Endothelial cell of umbilical vein (primary cell): ENCODE measurements around the gene CDR2. TPM values are rescaled to one million over a fixed set of nuclear protein-coding genes. Genes with fewer than 3 reads are reported as not detected.

ENCODE experiments used
- BruUV-seq: library from RNA; stranded (reverse); fragments of 400-500 nt; replicated peaks from 2 replicates; lab custom pipeline; 2021; lab: Mats Ljungman, UMichigan
- CTCF ChIA-PET: fragments of 300-600, 350-600 bp; sonication (Branson Sonifier 250); formaldehyde crosslinking; loops from one replicate; lab custom pipeline; 2021; ENCODE audit warnings: antibody characterized with exemption, inconsistent platforms; lab: Charles Lee
- POLR2A ChIA-PET: fragments of 300-600, 350-600 bp; sonication (Branson Sonifier 250); formaldehyde crosslinking; loops from one replicate; lab custom pipeline; 2021; ENCODE audit warnings: antibody characterized with exemption, inconsistent platforms; lab: Charles Lee
- DNase-seq: peaks from one replicate; pipeline ENCODE4 v3.0.0-alpha.2; 2011; ENCODE audit warnings: low read depth, low spot score
- FAIRE-seq: peaks from 2 replicates; lab custom pipeline; 2011; peaks lifted over from hg19 to GRCh38; lab: Jason Lieb, UNC
- H2AFZ ChIP-seq: 2 replicates; pipeline ENCODE4 v1.6.0; 2012; ENCODE audit warnings: low read depth, low read length, control low read depth, inconsistent platforms
- H3K27ac ChIP-seq: 2 replicates; pipeline ENCODE4 v1.5.1; 2011; ENCODE audit warnings: low read depth, mild to moderate bottlenecking, control low read depth, low read length, moderate library complexity; ENCODE audit not compliant: insufficient read depth
- H3K27me3 ChIP-seq, 2 experiments: 2 replicates each; pipeline versions ENCODE4 v1.6.0 to v1.6.1; 2011; ENCODE audit warnings: low read length in 2 of 2, mixed read lengths in 1 of 2; ENCODE audit not compliant: control insufficient read depth in 2 of 2, insufficient read depth in 2 of 2
- H3K36me3 ChIP-seq, 2 experiments: 2 replicates in 1 of 2; 3 replicates in 1 of 2; pipeline ENCODE4 v1.5.1; 2011; ENCODE audit warnings: low read length in 2 of 2, mild to moderate bottlenecking in 1 of 2, moderate library complexity in 1 of 2; ENCODE audit not compliant: control insufficient read depth in 2 of 2, insufficient read depth in 2 of 2; ENCODE audit errors: extremely low read depth in 1 of 2
- H3K4me1 ChIP-seq: 3 replicates; pipeline ENCODE4 v1.5.1; 2011; ENCODE audit warnings: mild to moderate bottlenecking, low read length; ENCODE audit not compliant: control insufficient read depth, insufficient read depth; ENCODE audit errors: extremely low read depth
- H3K4me2 ChIP-seq: 2 replicates; pipeline ENCODE4 v1.6.1; 2011; ENCODE audit warnings: low read length, control low read depth, mixed read lengths; ENCODE audit not compliant: insufficient read depth
- H3K4me3 ChIP-seq, 3 experiments: fragments of 200-600 bp in 1 of 3; sonication (generic), shearing (Covaris generic) in 1 of 3; replicated peaks in 1 of 3; 2 replicates each; pipeline ENCODE4 v1.5.1; 2011 to 2016; ENCODE audit warnings: control low read depth in 3 of 3, low read length in 3 of 3, mild to moderate bottlenecking in 2 of 3, inconsistent platforms in 1 of 3, low read depth in 1 of 3, moderate library complexity in 1 of 3; ENCODE audit not compliant: insufficient read depth in 1 of 3
- H3K79me2 ChIP-seq: 2 replicates; pipeline ENCODE4 v1.6.0; 2012; ENCODE audit warnings: low read length, inconsistent platforms; ENCODE audit not compliant: control insufficient read depth, insufficient read depth
- H3K9ac ChIP-seq: replicated peaks from 2 replicates; pipeline ENCODE3; 2011; ENCODE audit warnings: low read length, control low read depth; ENCODE audit not compliant: insufficient read depth; ENCODE audit errors: extremely low read depth
- H3K9me1 ChIP-seq: replicated peaks from 3 replicates; pipeline ENCODE4 v1.6.0; 2011; ENCODE audit warnings: mild to moderate bottlenecking, low read length; ENCODE audit not compliant: control insufficient read depth, insufficient read depth; ENCODE audit errors: extremely low read depth
- H3K9me3 ChIP-seq: replicated peaks from 2 replicates; pipeline ENCODE4 v1.5.1; 2012; ENCODE audit warnings: low read length, inconsistent platforms; ENCODE audit not compliant: control insufficient read depth, insufficient read depth
- H4K20me1 ChIP-seq: replicated peaks from 2 replicates; pipeline ENCODE3; 2011; ENCODE audit warnings: mild to moderate bottlenecking, low read length; ENCODE audit not compliant: control insufficient read depth, insufficient read depth; ENCODE audit errors: extremely low read depth
- EZH2 ChIP-seq: IDR thresholded peaks from 2 replicates; pipeline ENCODE4 v1.6.1; 2012; ENCODE audit warnings: borderline replicate concordance, low read depth, mild to moderate bottlenecking, moderate library complexity, low read length, inconsistent platforms; ENCODE audit not compliant: severe bottlenecking
- GATA2 ChIP-seq: IDR thresholded peaks from 2 replicates; pipeline ENCODE4 v1.7.0; 2011; ENCODE audit warnings: low read depth, mild to moderate bottlenecking, moderate library complexity, mixed read lengths, low read length; ENCODE audit not compliant: insufficient read length, insufficient read depth
- MAX ChIP-seq: IDR thresholded peaks from 2 replicates; pipeline ENCODE4 v1.6.1; 2011; ENCODE audit not compliant: insufficient read depth, insufficient read length
- MYC ChIP-seq: IDR thresholded peaks from one replicate; pipeline ENCODE4 v1.6.1; 2011; ENCODE audit warnings: mild to moderate bottlenecking, low read depth, low read length
- POLR2A ChIP-seq: IDR thresholded peaks from 2 replicates; pipeline ENCODE4 v1.6.1; 2012; ENCODE audit warnings: low read depth, mild to moderate bottlenecking, control low read depth, low read length
- POLR2AphosphoS5 ChIP-seq: IDR thresholded peaks from 2 replicates; pipeline ENCODE4 v1.6.1; 2012; ENCODE audit warnings: low read depth, mild to moderate bottlenecking, control low read depth, low read length, moderate library complexity; ENCODE audit not compliant: insufficient read depth
- dilution Hi-C: fragments of 300-500 bp; cut with MboI; formaldehyde crosslinking; loops from one replicate; pipeline ENCODE4 v1.15.0; 2019; ENCODE audit warnings: low sequenced_read_pairs; ENCODE audit not compliant: extremely low pct_ligation_motif_present
- intact Hi-C: fragments of 100-400 bp; cut with micrococcal nuclease; formaldehyde crosslinking; loops from one replicate; pipeline ENCODE4 v1.10.0; 2022
- polyA plus RNA-seq, 4 experiments: library from polyadenylated mRNA; depleted of rRNA in 3 of 4; stranded (reverse) in 3 of 4; unstranded in 1 of 4; fragments of >200 nt; gene quantifications; 2 replicates each; pipeline versions ENCODE4 v1.2.1 to v1.2.3, GENCODE V29; 2011 to 2012; ENCODE audit warnings: missing spikeins in 1 of 4
- total RNA-seq: library from RNA; stranded (reverse); gene quantifications from 2 replicates; pipeline ENCODE4 v1.2.3, GENCODE V29; 2021

CDR2 gene
- total and polyA plus RNA-seq, 2 donors (not counting 3 experiments of a cell fraction or from before 2014, with no cell fraction given) = 35.3 to 61.9 TPM

- BruUV-seq = no TSS peak
- no peak for FAIRE-seq
- H3K9ac ChIP-seq = no peak overlapping the region
- no peak overlapping the region for H3K27ac ChIP-seq
- no peak overlapping the region for H2AFZ ChIP-seq
- H3K79me2 ChIP-seq = no peaks in the 10 kb centered on the region
- TF ChIP-seq GATA2 (no peak), POLR2AphosphoS5 (no peak), MAX (no peak), EZH2 (no peak), POLR2A (no peak)
- peaks cover 18% of the 10 kb centered on the region for H3K4me1 ChIP-seq
- no peaks in the 10 kb centered on the region for H3K36me3 ChIP-seq
- H3K4me3 ChIP-seq = no peak overlapping the region
- dilution Hi-C loops = no loop called here
- H3K4me2 ChIP-seq = no peak overlapping the region
- no peaks in the 10 kb centered on the region for H3K9me3 ChIP-seq
- intact Hi-C loops = no loop called here
- H3K9me1 ChIP-seq = no peaks in the 10 kb centered on the region
- no peak for DNase-seq
- ChIA-PET POLR2A (no interaction called here), CTCF (interaction anchor here (1.0 to 1.4 kb wide), 2 partner anchors 10 to 11 kb away, joined by 3 to 5 read pairs; no protein-coding TSS in a partner anchor)
- no peaks in the 10 kb centered on the region for H3K27me3 ChIP-seq
- H4K20me1 ChIP-seq = no peaks in the 10 kb centered on the region
These were observed 23.5 kb upstream of the CDR2 start for GRCh38 chr16:22397931-22398330.

GRCh38 chr16:22397464-22397863 is 23.0 kb upstream of the CDR2 start:
- H3K9me1 ChIP-seq = no peaks in the 10 kb centered on the region
- H3K27ac ChIP-seq = no peak overlapping the region
- no peaks in the 10 kb centered on the region for H3K79me2 ChIP-seq
- no peaks in the 10 kb centered on the region for H3K9me3 ChIP-seq
- H2AFZ ChIP-seq = no peak overlapping the region
- H3K4me3 ChIP-seq = no peak overlapping the region
- dilution Hi-C loops = no loop called here
- no TSS peak for BruUV-seq
- intact Hi-C loops = no loop called here
- H3K4me2 ChIP-seq = no peak overlapping the region
- H3K36me3 ChIP-seq = no peaks in the 10 kb centered on the region
- FAIRE-seq (no peak), DNase-seq (no peak)
- H4K20me1 ChIP-seq = no peaks in the 10 kb centered on the region
- no peak for TF ChIP-seq MYC
- no peaks in the 10 kb centered on the region for H3K27me3 ChIP-seq
- ChIA-PET POLR2A (no interaction called here), CTCF (interaction anchor here (0.5 to 1.4 kb wide), 3 partner anchors 9 to 41 kb away, joined by 3 to 5 read pairs (median 3); no protein-coding TSS in a partner anchor)
- peaks cover 13% of the 10 kb centered on the region for H3K4me1 ChIP-seq
- H3K9ac ChIP-seq = no peak overlapping the region
